ENCODE results near the gene TMBIM1.

GRCh38 chr2:218245214-218245613 lies 47.1 kb downstream of the TMBIM1 start:
- TF ChIP-seq CTCF (IDR thresholded peaks at IDR 0.05) (no peak), POLR2AphosphoS5 (IDR thresholded peaks at IDR 0.05) (no peak)

Data from esophagus muscularis mucosa (tissue), 3 donors.